GM12891 (cell line): ENCODE measurements around the gene LRRN1.

Source experiments
- POLR2A ChIP-seq: IDR thresholded peaks from 2 replicates; pipeline ENCODE4 v1.6.1; 2011; ENCODE audit warnings: low read depth, low read length, control low read depth
- TAF1 ChIP-seq: IDR thresholded peaks from 2 replicates; pipeline ENCODE4 v1.6.1; 2011; ENCODE audit warnings: low read depth, low read length, control low read depth

- TF ChIP-seq POLR2A (no peak), TAF1 (no peak)
Measured at GRCh38 chr3:3826521-3826920, 27.3 kb downstream of the LRRN1 start.
